ENCODE measurements around the gene XCL2.
"Not testable (repeated sequence)": the region's sequence is repeated elsewhere in the genome, so short reads cannot be mapped to it uniquely, and the experiment has no call there.

DNA sequence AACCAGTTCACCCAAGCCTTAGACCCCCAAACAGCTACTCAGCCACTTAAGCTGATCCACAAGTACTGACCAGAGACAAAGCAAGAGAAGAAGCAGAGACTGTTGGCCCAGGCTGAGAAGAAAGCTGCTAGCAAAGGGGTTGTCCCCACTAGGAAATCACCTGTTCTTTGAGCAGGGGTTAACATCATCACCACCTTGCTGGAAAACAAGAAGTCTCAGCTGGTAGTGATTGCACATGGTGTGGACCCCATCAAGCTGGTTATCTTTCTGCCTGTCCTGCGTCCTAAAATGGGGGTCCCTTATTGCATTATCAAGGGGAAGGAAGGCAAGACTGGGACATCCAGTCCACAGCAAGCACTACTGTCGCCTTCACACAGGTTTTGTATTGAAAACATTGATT is 819 bp downstream of the XCL2 start:
- TF ChIP-seq, protein P1, sequence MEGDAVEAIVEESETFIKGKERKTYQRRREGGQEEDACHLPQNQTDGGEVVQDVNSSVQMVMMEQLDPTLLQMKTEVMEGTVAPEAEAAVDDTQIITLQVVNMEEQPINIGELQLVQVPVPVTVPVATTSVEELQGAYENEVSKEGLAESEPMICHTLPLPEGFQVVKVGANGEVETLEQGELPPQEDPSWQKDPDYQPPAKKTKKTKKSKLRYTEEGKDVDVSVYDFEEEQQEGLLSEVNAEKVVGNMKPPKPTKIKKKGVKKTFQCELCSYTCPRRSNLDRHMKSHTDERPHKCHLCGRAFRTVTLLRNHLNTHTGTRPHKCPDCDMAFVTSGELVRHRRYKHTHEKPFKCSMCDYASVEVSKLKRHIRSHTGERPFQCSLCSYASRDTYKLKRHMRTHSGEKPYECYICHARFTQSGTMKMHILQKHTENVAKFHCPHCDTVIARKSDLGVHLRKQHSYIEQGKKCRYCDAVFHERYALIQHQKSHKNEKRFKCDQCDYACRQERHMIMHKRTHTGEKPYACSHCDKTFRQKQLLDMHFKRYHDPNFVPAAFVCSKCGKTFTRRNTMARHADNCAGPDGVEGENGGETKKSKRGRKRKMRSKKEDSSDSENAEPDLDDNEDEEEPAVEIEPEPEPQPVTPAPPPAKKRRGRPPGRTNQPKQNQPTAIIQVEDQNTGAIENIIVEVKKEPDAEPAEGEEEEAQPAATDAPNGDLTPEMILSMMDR (IDR thresholded peaks at IDR 0.05): not testable (repeated sequence)
- TF ChIP-seq POLR2A, EP300 (IDR thresholded peaks at IDR 0.05): not testable (repeated sequence)
